ENCODE data around the gene RPS19. TPM values are rescaled to one million over a fixed set of nuclear protein-coding genes. Genes with fewer than 3 reads are reported as not detected.

Gene RPS19
- total RNA-seq, 1 donor from 2014 or later, result 2,797 TPM

GRCh38 chr19:41896581-41896942 is 36.5 kb downstream of the RPS19 start:
- intact Hi-C loops (cut with micrococcal nuclease), result no loop called here

GRCh38 chr19:41897181-41897580 is 37.1 kb downstream of the RPS19 start:
- intact Hi-C loops (cut with micrococcal nuclease), result no loop called here

- intact Hi-C loops (cut with micrococcal nuclease), result no loop called here
Observed at GRCh38 chr19:41897820-41898219, 37.8 kb downstream of the RPS19 start.

- intact Hi-C loops (cut with micrococcal nuclease), result no loop called here
Observed at GRCh38 chr19:41898235-41898634, 38.2 kb downstream of the RPS19 start.

- intact Hi-C loops (cut with micrococcal nuclease), result no loop called here
Observed at GRCh38 chr19:41901707-41902360, 41.8 kb downstream of the RPS19 start.

GRCh38 chr19:41902594-41902993 is 42.5 kb downstream of the RPS19 start:
- intact Hi-C loops (cut with micrococcal nuclease), result no loop called here

- intact Hi-C loops (cut with micrococcal nuclease), result no loop called here
Observed at GRCh38 chr19:41903193-41903953, 43.3 kb downstream of the RPS19 start.

- intact Hi-C loops (cut with micrococcal nuclease), result no loop called here
Observed at GRCh38 chr19:41904118-41904870, 44.2 kb downstream of the RPS19 start.

- intact Hi-C loops (cut with micrococcal nuclease), result no loop called here
Observed at GRCh38 chr19:41905273-41906002, 45.4 kb downstream of the RPS19 start.

GRCh38 chr19:41906271-41906670 is 46.2 kb downstream of the RPS19 start:
- intact Hi-C loops (cut with micrococcal nuclease), result no loop called here

GRCh38 chr19:41906916-41907680 is 47.0 kb downstream of the RPS19 start:
- intact Hi-C loops (cut with micrococcal nuclease), result no loop called here

GRCh38 chr19:41907994-41908615 is 48.0 kb downstream of the RPS19 start:
- intact Hi-C loops (cut with micrococcal nuclease), result no loop called here

- intact Hi-C loops (cut with micrococcal nuclease), result no loop called here
Observed at GRCh38 chr19:41908724-41909464, 48.8 kb downstream of the RPS19 start.

- intact Hi-C loops (cut with micrococcal nuclease), result no loop called here
Observed at GRCh38 chr19:41909706-41910105, 49.7 kb downstream of the RPS19 start.

GRCh38 chr19:41910240-41910991 is 50.4 kb downstream of the RPS19 start:
- intact Hi-C loops (cut with micrococcal nuclease), result no loop called here

GRCh38 chr19:41910992-41911888 is 51.2 kb downstream of the RPS19 start:
- intact Hi-C loops (cut with micrococcal nuclease), result no loop called here

GRCh38 chr19:41911889-41912731 is 52.1 kb downstream of the RPS19 start:
- intact Hi-C loops (cut with micrococcal nuclease), result no loop called here

Data from T-helper 2 cell treated with Interferon-gamma antibody and Interleukin-4, amounts not matched to agents 100 ng/mL and 5 ng/mL, for 36 hours (primary cell).